B cell (primary cell): ENCODE results near the gene ERCC4. TPM values are rescaled to one million over a fixed set of nuclear protein-coding genes. Genes with fewer than 3 reads are reported as not detected.

ENCODE experiments used
- ATAC-seq: fragments of 200-7000 bp; cut with Tn5 transposase; one replicate; pipeline ENCODE4 v1.10.0; 2021; ENCODE audit warnings: low read depth, mild to moderate bottlenecking, moderate number of reproducible peaks, moderate library complexity
- CTCF ChIA-PET: fragments of 350-600 bp; sonication (Branson Sonifier 250); formaldehyde crosslinking; loops from one replicate; lab custom pipeline; 2021; ENCODE audit warnings: antibody characterized with exemption, inconsistent platforms; lab: Charles Lee
- POLR2A ChIA-PET: fragments of 350-600 bp; sonication (Branson Sonifier 250); formaldehyde crosslinking; loops from one replicate; lab custom pipeline; 2021; ENCODE audit warnings: antibody characterized with exemption; lab: Charles Lee
- DNase-seq: peaks from one replicate; pipeline ENCODE4 v3.0.0; 2013
- H2AFZ ChIP-seq: 2 replicates; pipeline ENCODE4 v1.6.1; 2012; ENCODE audit warnings: mild to moderate bottlenecking, low read depth, low read length; ENCODE audit not compliant: insufficient read depth, poor library complexity, severe bottlenecking
- H3K27ac ChIP-seq, 2 donors: 1 replicate in 1 of 2; 2 replicates in 1 of 2; pipeline ENCODE4 v1.5.1; 2012 to 2013; ENCODE audit warnings: low read length in 2 of 2, mild to moderate bottlenecking in 2 of 2, moderate library complexity in 1 of 2
- H3K27me3 ChIP-seq, 4 experiments: fragments of 200-600 bp in 1 of 4; sonication (generic) in 1 of 4; replicated peaks in 1 of 4; 1 replicate in 2 of 4; 2 replicates in 2 of 4; pipeline versions ENCODE4 v1.6.1 to v1.7.0; 2013 to 2016; ENCODE audit warnings: low read length in 3 of 4, mild to moderate bottlenecking in 2 of 4, mixed read lengths in 1 of 4, moderate library complexity in 1 of 4; ENCODE audit not compliant: insufficient read depth in 4 of 4, control insufficient read depth in 3 of 4; ENCODE audit errors: control extremely low read depth in 1 of 4
- H3K36me3 ChIP-seq, 2 experiments: replicated peaks in 1 of 2; 1 replicate in 1 of 2; 2 replicates in 1 of 2; pipeline versions ENCODE4 v1.6.1 to v1.7.1; 2013; ENCODE audit warnings: low read length in 1 of 2; ENCODE audit not compliant: insufficient read depth in 2 of 2, control insufficient read depth in 1 of 2; ENCODE audit errors: control extremely low read depth in 1 of 2, extremely low read depth in 1 of 2
- H3K4me1 ChIP-seq, 2 donors: fragments of 200-600 bp in 1 of 2; sonication (generic) in 1 of 2; 1 replicate in 1 of 2; 2 replicates in 1 of 2; pipeline versions ENCODE4 v1.5.1 to v1.6.1; 2013 to 2017; ENCODE audit warnings: low read length in 2 of 2; ENCODE audit not compliant: control insufficient read depth in 2 of 2, insufficient read depth in 2 of 2
- H3K4me2 ChIP-seq: replicated peaks from 2 replicates; pipeline ENCODE3; 2012; ENCODE audit warnings: mild to moderate bottlenecking, low read depth, low read length; ENCODE audit not compliant: poor library complexity, severe bottlenecking
- H3K4me3 ChIP-seq, 5 experiments: fragments of 200-600 bp in 1 of 5; sonication (generic) in 1 of 5; 1 replicate in 3 of 5; 2 replicates in 2 of 5; pipeline versions ENCODE4 v1.5.1 to v1.7.0; 2011 to 2016; ENCODE audit warnings: low read length in 4 of 5, mild to moderate bottlenecking in 4 of 5, low read depth in 2 of 5, control low read depth in 1 of 5, moderate library complexity in 1 of 5; ENCODE audit not compliant: insufficient read depth in 1 of 5; ENCODE audit errors: control extremely low read depth in 1 of 5, extremely low read depth in 1 of 5
- H3K79me2 ChIP-seq: fragments of 200-600 bp; sonication (generic); one replicate; pipeline ENCODE4 v1.6.0; 2016; ENCODE audit warnings: low read length; ENCODE audit not compliant: control insufficient read depth, insufficient read depth
- H3K9ac ChIP-seq: fragments of 200-600 bp; sonication (generic); 2 replicates; pipeline ENCODE4 v1.6.1; 2017; ENCODE audit warnings: mild to moderate bottlenecking, low read length, moderate library complexity
- H3K9me3 ChIP-seq, 3 donors: one replicate each; pipeline versions ENCODE4 v1.6.1 to v1.7.1; 2013; ENCODE audit warnings: low read length in 2 of 3; ENCODE audit not compliant: control insufficient read depth in 2 of 3, insufficient read depth in 1 of 3; ENCODE audit errors: control extremely low read depth in 1 of 3
- H4K20me1 ChIP-seq: 2 replicates; pipeline ENCODE4 v1.6.0; 2012; ENCODE audit warnings: mild to moderate bottlenecking, low read length; ENCODE audit not compliant: insufficient read depth, control insufficient read depth, poor library complexity, severe bottlenecking
- H3K27ac Mint-ChIP-seq: one replicate; pipeline ENCODE4 v1.8.0; 2021; ENCODE audit warnings: mixed read lengths
- H3K27me3 Mint-ChIP-seq: one replicate; pipeline ENCODE4 v1.8.0; 2021; ENCODE audit warnings: mixed read lengths
- H3K4me1 Mint-ChIP-seq: one replicate; pipeline ENCODE4 v1.8.0; 2021; ENCODE audit warnings: mixed read lengths
- H3K4me3 Mint-ChIP-seq: one replicate; pipeline ENCODE4 v1.8.0; 2021; ENCODE audit warnings: mixed read lengths
- H3K9me3 Mint-ChIP-seq: one replicate; pipeline ENCODE4 v1.8.0; 2022; ENCODE audit warnings: mixed read lengths; ENCODE audit not compliant: insufficient read depth
- EZH2 ChIP-seq: IDR thresholded peaks from 2 replicates; pipeline ENCODE4 v1.6.1; 2012; ENCODE audit warnings: borderline replicate concordance, low read depth, mild to moderate bottlenecking, moderate library complexity, low read length; ENCODE audit not compliant: insufficient read depth, poor library complexity, severe bottlenecking
- WGBS: methylation state at CpG from one replicate; pipeline ENCODE4 v1.1.5; 2013; ENCODE audit warnings: missing lambda C conversion rate; ENCODE audit not compliant: insufficient coverage; 5-methylcytosine and 5-hydroxymethylcytosine counted together
- intact Hi-C: fragments of 100-400 bp; cut with micrococcal nuclease; formaldehyde crosslinking; loops from one replicate; pipeline ENCODE4 v1.10.0; 2022
- polyA plus RNA-seq: library from polyadenylated mRNA; depleted of rRNA; stranded (reverse); fragments of >200 nt; gene quantifications from 2 replicates; pipeline ENCODE4 v1.2.3, GENCODE V29; 2012
- total RNA-seq, 2 donors: library from RNA; stranded (reverse); fragments of 120-200 nt in 1 of 2; gene quantifications; 1 replicate in 1 of 2; 2 replicates in 1 of 2; pipeline versions ENCODE4 v1.2.3 to v1.2.4, GENCODE V29; 2013 to 2022
- TF ChIP-seq, protein P1 (sequence below): fragments of 200-600 bp; IDR thresholded peaks from one replicate; pipeline ENCODE4 v1.8.0; 2022; ENCODE audit warnings: antibody characterized with exemption, mild to moderate bottlenecking

ERCC4 gene
- total and polyA plus RNA-seq, 2 donors (not counting 1 experiment from before 2014, with no cell fraction given), result 1.0 to 11.9 TPM

DNA sequence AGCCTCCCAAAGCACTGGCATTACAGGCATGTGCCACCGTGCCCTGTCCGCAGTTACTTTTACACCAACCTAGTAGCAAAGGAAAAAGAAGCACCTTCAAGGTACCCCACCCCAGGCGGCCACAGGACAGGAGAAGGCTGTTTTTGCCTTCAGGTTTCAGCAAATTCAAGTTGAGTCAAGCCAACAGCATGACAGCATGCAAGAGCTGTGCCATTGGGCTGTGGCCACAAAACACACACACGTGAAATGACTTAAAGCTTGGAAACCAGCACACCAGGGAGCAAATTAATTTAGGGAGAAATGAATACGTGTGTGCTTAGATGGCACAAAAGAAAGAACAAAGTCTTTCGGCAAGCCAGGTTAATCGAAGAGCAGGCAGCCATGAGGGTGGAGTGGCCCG lies 39.7 kb downstream of the ERCC4 start:
- ATAC-seq (no peak), DNase-seq (no peak)
- no peak overlapping the region for H3K27ac ChIP-seq
- H3K9me3 Mint-ChIP-seq, result no peaks in the 10 kb centered on the region
- H3K79me2 ChIP-seq, result no peaks in the 10 kb centered on the region
- H3K36me3 ChIP-seq, result no peaks in the 10 kb centered on the region
- peaks cover 16% of the 10 kb centered on the region for H3K27me3 Mint-ChIP-seq
- no peak overlapping the region for H2AFZ ChIP-seq
- no peak overlapping the region for H3K9ac ChIP-seq
- peaks cover 0 to 6% of the 10 kb centered on the region in 2 donors for H3K4me1 ChIP-seq
- no peaks in the 10 kb centered on the region for H3K9me3 ChIP-seq
- CTCF ChIA-PET, result no interaction called here
- POLR2A ChIA-PET, result no interaction called here
- no peak overlapping the region for H3K4me3 ChIP-seq
- peaks cover 18% of the 10 kb centered on the region for H3K4me1 Mint-ChIP-seq
- intact Hi-C loops, result no loop called here
- 99% methylated on average over 8 of the region's 8 CpGs for WGBS
- TF ChIP-seq, protein P1, sequence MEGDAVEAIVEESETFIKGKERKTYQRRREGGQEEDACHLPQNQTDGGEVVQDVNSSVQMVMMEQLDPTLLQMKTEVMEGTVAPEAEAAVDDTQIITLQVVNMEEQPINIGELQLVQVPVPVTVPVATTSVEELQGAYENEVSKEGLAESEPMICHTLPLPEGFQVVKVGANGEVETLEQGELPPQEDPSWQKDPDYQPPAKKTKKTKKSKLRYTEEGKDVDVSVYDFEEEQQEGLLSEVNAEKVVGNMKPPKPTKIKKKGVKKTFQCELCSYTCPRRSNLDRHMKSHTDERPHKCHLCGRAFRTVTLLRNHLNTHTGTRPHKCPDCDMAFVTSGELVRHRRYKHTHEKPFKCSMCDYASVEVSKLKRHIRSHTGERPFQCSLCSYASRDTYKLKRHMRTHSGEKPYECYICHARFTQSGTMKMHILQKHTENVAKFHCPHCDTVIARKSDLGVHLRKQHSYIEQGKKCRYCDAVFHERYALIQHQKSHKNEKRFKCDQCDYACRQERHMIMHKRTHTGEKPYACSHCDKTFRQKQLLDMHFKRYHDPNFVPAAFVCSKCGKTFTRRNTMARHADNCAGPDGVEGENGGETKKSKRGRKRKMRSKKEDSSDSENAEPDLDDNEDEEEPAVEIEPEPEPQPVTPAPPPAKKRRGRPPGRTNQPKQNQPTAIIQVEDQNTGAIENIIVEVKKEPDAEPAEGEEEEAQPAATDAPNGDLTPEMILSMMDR, result no peak
- no peak for TF ChIP-seq EZH2
- no peak overlapping the region for H3K4me2 ChIP-seq
- peaks cover 0 to 6% (median 0%) of the 10 kb centered on the region in 4 experiments for H3K27me3 ChIP-seq
- H3K4me3 Mint-ChIP-seq, result no peak overlapping the region
- no peaks in the 10 kb centered on the region for H4K20me1 ChIP-seq
- H3K27ac Mint-ChIP-seq, result no peak overlapping the region

DNA sequence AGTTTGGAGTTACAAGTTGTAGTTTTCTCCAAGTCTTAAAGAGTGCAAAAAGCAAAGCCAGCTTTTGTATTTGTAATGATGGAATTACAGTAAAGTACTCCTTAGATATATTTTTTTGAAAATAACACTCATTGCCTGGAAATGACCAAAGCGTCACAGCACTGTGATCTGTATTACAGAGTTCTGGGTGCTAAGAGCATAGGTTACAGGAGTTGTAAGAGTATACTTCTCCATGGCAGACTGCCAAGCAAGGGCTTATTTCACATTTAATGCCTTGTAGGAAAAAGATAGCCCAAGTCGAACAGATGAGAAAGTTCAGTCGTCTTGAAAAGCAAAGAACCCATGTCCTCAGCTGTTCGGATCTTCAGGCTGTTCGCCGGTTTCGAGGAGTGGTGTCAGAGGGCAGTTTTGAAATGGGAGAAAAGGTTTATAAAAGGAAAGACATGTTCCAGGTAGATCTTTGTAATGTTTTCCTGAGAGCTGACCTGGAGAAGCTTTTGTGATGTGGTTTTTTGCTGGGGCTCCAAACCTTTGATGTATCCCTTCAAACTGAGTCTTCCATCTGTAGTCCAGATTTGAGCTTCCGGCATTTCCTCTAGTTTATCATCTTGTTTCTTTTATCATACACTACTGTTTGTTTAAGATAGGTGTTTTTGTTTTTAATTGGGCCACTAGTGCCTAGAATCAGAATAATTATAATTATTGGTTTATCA lies 41.3 kb downstream of the ERCC4 start:
- POLR2A ChIA-PET, result no interaction called here
- Mint-ChIP-seq H3K27me3 (peaks cover 16% of the 10 kb centered on the region), H3K4me3 (no peak overlapping the region), H3K27ac (no peak overlapping the region), H3K4me1 (peaks cover 12% of the 10 kb centered on the region), H3K9me3 (no peaks in the 10 kb centered on the region)
- 91% methylated on average over 6 of the region's 8 CpGs for WGBS
- TF ChIP-seq, protein P1, result no peak
- no peak for TF ChIP-seq EZH2
- Histone ChIP-seq H4K20me1 (no peaks in the 10 kb centered on the region), H3K36me3 (no peaks in the 10 kb centered on the region), H3K9ac (no peak overlapping the region), H3K27me3 (peaks cover 0 to 6% (median 0%) of the 10 kb centered on the region in 4 experiments), H3K27ac (no peak overlapping the region), H3K4me3 (no peak overlapping the region), H3K4me2 (no peak overlapping the region), H3K9me3 (no peaks in the 10 kb centered on the region), H2AFZ (no peak overlapping the region), H3K4me1 (peaks cover 0 to 6% of the 10 kb centered on the region in 2 donors), H3K79me2 (no peaks in the 10 kb centered on the region)
- ATAC-seq (no peak), DNase-seq (no peak)
- intact Hi-C loops, result no loop called here
- CTCF ChIA-PET, result no interaction called here
